H1 (cell line): ENCODE data around the gene RCSD1. TPM values are rescaled to one million over a fixed set of nuclear protein-coding genes. Genes with fewer than 3 reads are reported as not detected.

ENCODE experiments used
- CEBPB ChIP-seq: IDR thresholded peaks from 2 replicates; pipeline ENCODE4 v1.6.1; 2012; ENCODE audit warnings: low read depth, low read length
- SIRT6 ChIP-seq: IDR thresholded peaks from one replicate; pipeline ENCODE4 v1.7.1; 2012; ENCODE audit warnings: low read length, inconsistent platforms
- polyA plus RNA-seq, 7 experiments: library from polyadenylated mRNA; depleted of rRNA in 3 of 7; stranded (reverse) in 5 of 7; unstranded in 2 of 7; fragments of >200 nt in 5 of 7; fragments of 200-250 nt in 2 of 7; gene quantifications; 1 replicate in 5 of 7; 2 replicates in 1 of 7; 4 replicates in 1 of 7; pipeline versions ENCODE4 v1.2.1 to v1.2.3, GENCODE V29; 2011 to 2013; ENCODE audit warnings: missing spikeins in 2 of 7, mixed read lengths in 2 of 7
- total RNA-seq: library from RNA; stranded (reverse); fragmentation: NEBNext Ultra II Directional; extraction: Animal tissue kit (Norgen Biotek cat#: 25700); gene quantifications from 2 replicates; pipeline ENCODE4 v1.2.1, GENCODE V29; 2021
- TF ChIP-seq, protein P1 (sequence below): IDR thresholded peaks from 2 replicates; pipeline ENCODE4 v1.6.1; 2011; ENCODE audit warnings: low read depth, mild to moderate bottlenecking, low read length; ENCODE audit not compliant: insufficient read depth

RCSD1 gene
- total and polyA plus RNA-seq, 2 of the 8 experiments (the other 6 are each of a cell fraction or from before 2014, with no cell fraction given), result 0.47 to 0.69 TPM

GRCh38 chr1:167665469-167665868 is 35.4 kb downstream of the RCSD1 start (continued):
- no peak for TF ChIP-seq CEBPB
- TF ChIP-seq, protein P1, sequence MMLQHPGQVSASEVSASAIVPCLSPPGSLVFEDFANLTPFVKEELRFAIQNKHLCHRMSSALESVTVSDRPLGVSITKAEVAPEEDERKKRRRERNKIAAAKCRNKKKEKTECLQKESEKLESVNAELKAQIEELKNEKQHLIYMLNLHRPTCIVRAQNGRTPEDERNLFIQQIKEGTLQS, result no peak
- no peak for TF ChIP-seq SIRT6
